Testis (tissue), 2 donors: ENCODE results near the gene CMKLR1.

Source experiments
- CTCF ChIP-seq, 3 experiments: fragments of 450-650 bp in 2 of 3; fragments of 200-600 bp in 1 of 3; sonication (generic) in 1 of 3; IDR thresholded peaks; one replicate each; pipeline ENCODE4 v1.5.1; 2016 to 2019; ENCODE audit warnings: antibody characterized with exemption in 3 of 3, mild to moderate bottlenecking in 2 of 3, moderate library complexity in 1 of 3
- POLR2A ChIP-seq: fragments of 450-650 bp; IDR thresholded peaks from one replicate; pipeline ENCODE4 v1.6.1; 2017; ENCODE audit warnings: antibody characterized with exemption, mild to moderate bottlenecking, moderate library complexity

- TF ChIP-seq CTCF (IDR thresholded peaks at IDR 0.05) (no peak), POLR2A (no peak)
Measured at GRCh38 chr12:108360057-108360456, 20.9 kb upstream of the CMKLR1 start.
